GM19463 (cell line): ENCODE data around the gene TRIM75.
A peak's percentile ranks its signal among the peaks of the same experiment; 100 is the strongest.
"Not testable (repeated sequence)": the region's sequence is repeated elsewhere in the genome, so short reads cannot be mapped to it uniquely, and the experiment has no call there.

ENCODE experiments used
- ATAC-seq: cut with Tn5 transposase; IDR thresholded peaks from one replicate; pipeline ENCODE4 v1.9.1; 2021; ENCODE audit warnings: mild to moderate bottlenecking, moderate library complexity; ENCODE audit not compliant: unreplicated experiment

Gene TRIM75

GRCh38 chr4:165053645-165054044 is at the start of gene TRIM75:
TRIM75 (plus strand) TSS chr4:165053866; CDS start chr4:165059148, 5,282 bp downstream.
- no peak for ATAC-seq

GRCh38 chr4:165005352-165005925 is 48.2 kb upstream of the TRIM75 start:
- no peak for ATAC-seq

GRCh38 chr4:165006456-165006855 is 47.2 kb upstream of the TRIM75 start:
- ATAC-seq = no peak

GRCh38 chr4:165006886-165007285 is 46.8 kb upstream of the TRIM75 start:
- no peak for ATAC-seq

GRCh38 chr4:165009493-165010227 is 44.0 kb upstream of the TRIM75 start:
- peak; percentile 65 for ATAC-seq

- no peak for ATAC-seq
Observed at GRCh38 chr4:165010487-165010886, 43.2 kb upstream of the TRIM75 start.

GRCh38 chr4:165010991-165011390 is 42.7 kb upstream of the TRIM75 start:
- ATAC-seq = no peak

- ATAC-seq = no peak
Observed at GRCh38 chr4:165011403-165011802, 42.3 kb upstream of the TRIM75 start.

- no peak for ATAC-seq
Observed at GRCh38 chr4:165013691-165014090, 40.0 kb upstream of the TRIM75 start.

- peak; percentile 54 for ATAC-seq
Observed at GRCh38 chr4:165016971-165017370, 36.7 kb upstream of the TRIM75 start.

- not testable (repeated sequence) for ATAC-seq
Observed at GRCh38 chr4:165019995-165020394, 33.7 kb upstream of the TRIM75 start.

GRCh38 chr4:165025782-165026181 is 27.9 kb upstream of the TRIM75 start:
- ATAC-seq = not testable (repeated sequence)

- no peak for ATAC-seq
Observed at GRCh38 chr4:165027762-165028402, 25.8 kb upstream of the TRIM75 start.

GRCh38 chr4:165031436-165032211 is 22.0 kb upstream of the TRIM75 start, which contains the start of gene TRIM60:
TRIM60 (plus strand) TSS chr4:165031999; CDS start chr4:165040073, 8,074 bp downstream.
- no peak for ATAC-seq

- ATAC-seq = no peak
Observed at GRCh38 chr4:165048170-165048569, 5.5 kb upstream of the TRIM75 start.

GRCh38 chr4:165052627-165053026 is 1.0 kb upstream of the TRIM75 start:
- no peak for ATAC-seq

GRCh38 chr4:165055601-165056000 is 1.9 kb downstream of the TRIM75 start:
- no peak for ATAC-seq

- ATAC-seq = no peak
Observed at GRCh38 chr4:165058666-165059065, 5.0 kb downstream of the TRIM75 start.

GRCh38 chr4:165059386-165059785 is 5.7 kb downstream of the TRIM75 start:
- no peak for ATAC-seq

- no peak for ATAC-seq
Observed at GRCh38 chr4:165060938-165061337, 7.3 kb downstream of the TRIM75 start.

GRCh38 chr4:165070560-165070959 is 16.9 kb downstream of the TRIM75 start:
- no peak for ATAC-seq
